ENCODE data around the gene UNC5C.

DNA sequence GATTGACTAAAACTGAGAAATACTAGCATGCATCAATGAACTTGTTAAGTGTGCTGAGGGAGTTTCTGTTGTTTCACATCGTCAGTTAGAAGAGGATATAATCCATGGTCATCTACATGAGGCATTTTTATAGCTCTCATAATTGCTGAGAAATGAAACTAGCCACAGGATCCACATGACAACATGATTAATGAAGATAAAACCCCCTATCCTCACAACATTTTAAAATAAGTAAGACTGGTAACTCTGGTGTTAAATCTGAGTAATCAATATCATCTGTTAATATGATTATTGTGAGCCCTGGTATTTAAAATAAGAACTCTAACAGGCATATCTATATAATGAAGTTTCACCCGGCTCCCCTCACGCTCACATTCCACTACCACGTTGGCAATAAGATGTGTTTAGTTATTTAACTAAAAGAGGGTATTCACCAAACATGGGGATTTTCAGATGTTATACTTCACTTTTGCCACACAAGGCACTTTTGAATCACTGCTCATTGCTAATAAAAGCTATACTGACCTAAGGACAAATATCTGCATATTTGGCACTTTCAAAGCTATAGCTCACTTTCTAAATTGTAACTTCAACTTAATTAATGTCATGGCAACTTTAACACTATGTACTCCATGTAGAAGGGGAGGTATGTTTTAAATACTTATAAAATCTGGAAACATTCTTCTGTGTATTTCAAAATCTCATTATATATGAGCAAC is 6.7 kb downstream of the UNC5C start:
- TF ChIP-seq RELA (CRISPR knock-in tag; IDR thresholded peaks at IDR 0.05; ENCODE audit: borderline replicate concordance): no peak
- TF ChIP-seq CREM (CRISPR knock-in tag; IDR thresholded peaks at IDR 0.05): no peak
- TF ChIP-seq, protein P1, sequence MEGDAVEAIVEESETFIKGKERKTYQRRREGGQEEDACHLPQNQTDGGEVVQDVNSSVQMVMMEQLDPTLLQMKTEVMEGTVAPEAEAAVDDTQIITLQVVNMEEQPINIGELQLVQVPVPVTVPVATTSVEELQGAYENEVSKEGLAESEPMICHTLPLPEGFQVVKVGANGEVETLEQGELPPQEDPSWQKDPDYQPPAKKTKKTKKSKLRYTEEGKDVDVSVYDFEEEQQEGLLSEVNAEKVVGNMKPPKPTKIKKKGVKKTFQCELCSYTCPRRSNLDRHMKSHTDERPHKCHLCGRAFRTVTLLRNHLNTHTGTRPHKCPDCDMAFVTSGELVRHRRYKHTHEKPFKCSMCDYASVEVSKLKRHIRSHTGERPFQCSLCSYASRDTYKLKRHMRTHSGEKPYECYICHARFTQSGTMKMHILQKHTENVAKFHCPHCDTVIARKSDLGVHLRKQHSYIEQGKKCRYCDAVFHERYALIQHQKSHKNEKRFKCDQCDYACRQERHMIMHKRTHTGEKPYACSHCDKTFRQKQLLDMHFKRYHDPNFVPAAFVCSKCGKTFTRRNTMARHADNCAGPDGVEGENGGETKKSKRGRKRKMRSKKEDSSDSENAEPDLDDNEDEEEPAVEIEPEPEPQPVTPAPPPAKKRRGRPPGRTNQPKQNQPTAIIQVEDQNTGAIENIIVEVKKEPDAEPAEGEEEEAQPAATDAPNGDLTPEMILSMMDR (IDR thresholded peaks at IDR 0.05): no peak
- TF ChIP-seq JUN (CRISPR knock-in tag; IDR thresholded peaks at IDR 0.05): no peak
- TF ChIP-seq, protein P2, sequence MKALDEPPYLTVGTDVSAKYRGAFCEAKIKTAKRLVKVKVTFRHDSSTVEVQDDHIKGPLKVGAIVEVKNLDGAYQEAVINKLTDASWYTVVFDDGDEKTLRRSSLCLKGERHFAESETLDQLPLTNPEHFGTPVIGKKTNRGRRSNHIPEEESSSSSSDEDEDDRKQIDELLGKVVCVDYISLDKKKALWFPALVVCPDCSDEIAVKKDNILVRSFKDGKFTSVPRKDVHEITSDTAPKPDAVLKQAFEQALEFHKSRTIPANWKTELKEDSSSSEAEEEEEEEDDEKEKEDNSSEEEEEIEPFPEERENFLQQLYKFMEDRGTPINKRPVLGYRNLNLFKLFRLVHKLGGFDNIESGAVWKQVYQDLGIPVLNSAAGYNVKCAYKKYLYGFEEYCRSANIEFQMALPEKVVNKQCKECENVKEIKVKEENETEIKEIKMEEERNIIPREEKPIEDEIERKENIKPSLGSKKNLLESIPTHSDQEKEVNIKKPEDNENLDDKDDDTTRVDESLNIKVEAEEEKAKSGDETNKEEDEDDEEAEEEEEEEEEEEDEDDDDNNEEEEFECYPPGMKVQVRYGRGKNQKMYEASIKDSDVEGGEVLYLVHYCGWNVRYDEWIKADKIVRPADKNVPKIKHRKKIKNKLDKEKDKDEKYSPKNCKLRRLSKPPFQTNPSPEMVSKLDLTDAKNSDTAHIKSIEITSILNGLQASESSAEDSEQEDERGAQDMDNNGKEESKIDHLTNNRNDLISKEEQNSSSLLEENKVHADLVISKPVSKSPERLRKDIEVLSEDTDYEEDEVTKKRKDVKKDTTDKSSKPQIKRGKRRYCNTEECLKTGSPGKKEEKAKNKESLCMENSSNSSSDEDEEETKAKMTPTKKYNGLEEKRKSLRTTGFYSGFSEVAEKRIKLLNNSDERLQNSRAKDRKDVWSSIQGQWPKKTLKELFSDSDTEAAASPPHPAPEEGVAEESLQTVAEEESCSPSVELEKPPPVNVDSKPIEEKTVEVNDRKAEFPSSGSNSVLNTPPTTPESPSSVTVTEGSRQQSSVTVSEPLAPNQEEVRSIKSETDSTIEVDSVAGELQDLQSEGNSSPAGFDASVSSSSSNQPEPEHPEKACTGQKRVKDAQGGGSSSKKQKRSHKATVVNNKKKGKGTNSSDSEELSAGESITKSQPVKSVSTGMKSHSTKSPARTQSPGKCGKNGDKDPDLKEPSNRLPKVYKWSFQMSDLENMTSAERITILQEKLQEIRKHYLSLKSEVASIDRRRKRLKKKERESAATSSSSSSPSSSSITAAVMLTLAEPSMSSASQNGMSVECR (CRISPR knock-in tag; IDR thresholded peaks at IDR 0.05; ENCODE audit: borderline replicate concordance): no peak
- TF ChIP-seq SP1 (CRISPR knock-in tag; conservative IDR thresholded peaks at IDR 0.05): no peak
- TF ChIP-seq NR1H2 (CRISPR knock-in tag; IDR thresholded peaks at IDR 0.05): no peak
